ENCODE measurements around the gene CBX4. TPM values are rescaled to one million over a fixed set of nuclear protein-coding genes. Genes with fewer than 3 reads are reported as not detected.

The CBX4 gene
- total and polyA plus RNA-seq, 10 of the 15 experiments (the other 5 are each of a cell fraction or from before 2014, with no cell fraction given), result 0.69 to 24.6 (median 4.2) TPM

DNA sequence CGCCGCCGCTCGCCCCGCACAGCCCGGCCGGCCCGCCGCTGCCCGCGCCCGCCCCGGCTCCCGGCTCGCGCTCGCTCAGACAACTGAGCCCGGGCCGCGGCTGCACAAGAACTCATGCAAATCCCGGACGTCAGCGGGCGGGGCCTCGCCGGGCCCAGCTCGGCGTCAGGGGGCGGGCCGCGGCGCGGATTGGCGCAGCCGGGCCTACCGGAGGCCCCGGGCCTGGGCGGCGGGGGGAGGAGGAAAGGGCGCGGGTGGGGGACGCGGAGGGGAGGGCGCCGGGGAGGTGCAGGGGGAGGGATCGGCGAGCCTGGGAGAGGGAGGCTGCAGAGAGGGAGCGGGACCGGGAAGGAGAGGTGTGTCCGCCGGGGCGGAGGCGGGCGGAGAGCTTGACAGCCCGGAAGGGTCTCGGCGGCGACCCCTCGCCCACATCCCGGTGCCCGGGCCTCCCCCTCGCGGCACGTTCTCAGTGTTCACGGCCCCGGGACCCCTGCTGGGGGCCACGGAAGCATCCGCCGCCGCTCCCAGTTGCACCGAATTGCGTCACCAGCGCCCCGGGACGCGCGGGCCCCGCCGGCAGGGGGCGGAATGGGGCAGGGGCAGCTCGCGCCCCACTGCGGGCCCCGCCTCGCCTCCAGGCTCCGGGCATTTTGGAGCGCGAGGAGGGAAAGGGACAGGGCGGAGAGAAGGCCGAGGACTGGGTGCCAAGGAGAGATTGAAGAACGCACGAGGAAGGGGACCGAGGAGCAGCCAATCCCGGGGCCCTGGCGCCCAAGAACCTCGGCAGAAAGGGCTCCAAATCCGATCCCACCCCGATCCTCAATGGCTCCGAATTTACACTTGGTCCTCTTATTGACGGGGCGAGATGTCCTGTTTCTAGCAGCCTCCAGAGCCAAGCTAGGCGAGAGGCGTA lies at the start of gene CBX4 (continued):
- TF ChIP-seq ZBTB4 (CRISPR knock-in tag; IDR thresholded peaks at IDR 0.05), result no peak
- TF ChIP-seq, protein P1, sequence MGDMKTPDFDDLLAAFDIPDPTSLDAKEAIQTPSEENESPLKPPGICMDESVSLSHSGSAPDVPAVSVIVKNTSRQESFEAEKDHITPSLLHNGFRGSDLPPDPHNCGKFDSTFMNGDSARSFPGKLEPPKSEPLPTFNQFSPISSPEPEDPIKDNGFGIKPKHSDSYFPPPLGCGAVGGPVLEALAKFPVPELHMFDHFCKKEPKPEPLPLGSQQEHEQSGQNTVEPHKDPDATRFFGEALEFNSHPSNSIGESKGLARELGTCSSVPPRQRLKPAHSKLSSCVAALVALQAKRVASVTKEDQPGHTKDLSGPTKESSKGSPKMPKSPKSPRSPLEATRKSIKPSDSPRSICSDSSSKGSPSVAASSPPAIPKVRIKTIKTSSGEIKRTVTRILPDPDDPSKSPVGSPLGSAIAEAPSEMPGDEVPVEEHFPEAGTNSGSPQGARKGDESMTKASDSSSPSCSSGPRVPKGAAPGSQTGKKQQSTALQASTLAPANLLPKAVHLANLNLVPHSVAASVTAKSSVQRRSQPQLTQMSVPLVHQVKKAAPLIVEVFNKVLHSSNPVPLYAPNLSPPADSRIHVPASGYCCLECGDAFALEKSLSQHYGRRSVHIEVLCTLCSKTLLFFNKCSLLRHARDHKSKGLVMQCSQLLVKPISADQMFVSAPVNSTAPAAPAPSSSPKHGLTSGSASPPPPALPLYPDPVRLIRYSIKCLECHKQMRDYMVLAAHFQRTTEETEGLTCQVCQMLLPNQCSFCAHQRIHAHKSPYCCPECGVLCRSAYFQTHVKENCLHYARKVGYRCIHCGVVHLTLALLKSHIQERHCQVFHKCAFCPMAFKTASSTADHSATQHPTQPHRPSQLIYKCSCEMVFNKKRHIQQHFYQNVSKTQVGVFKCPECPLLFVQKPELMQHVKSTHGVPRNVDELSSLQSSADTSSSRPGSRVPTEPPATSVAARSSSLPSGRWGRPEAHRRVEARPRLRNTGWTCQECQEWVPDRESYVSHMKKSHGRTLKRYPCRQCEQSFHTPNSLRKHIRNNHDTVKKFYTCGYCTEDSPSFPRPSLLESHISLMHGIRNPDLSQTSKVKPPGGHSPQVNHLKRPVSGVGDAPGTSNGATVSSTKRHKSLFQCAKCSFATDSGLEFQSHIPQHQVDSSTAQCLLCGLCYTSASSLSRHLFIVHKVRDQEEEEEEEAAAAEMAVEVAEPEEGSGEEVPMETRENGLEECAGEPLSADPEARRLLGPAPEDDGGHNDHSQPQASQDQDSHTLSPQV (IDR thresholded peaks at IDR 0.05), result no peak
- no peak for TF ChIP-seq SIN3A (IDR thresholded peaks at IDR 0.05; ENCODE audit: low read depth, low read length)
- TF ChIP-seq NRF1 (conservative IDR thresholded peaks at IDR 0.05; ENCODE audit: low read depth, low read length), result no peak
